Measurements from ENCODE around the gene ANK2. TPM values are rescaled to one million over a fixed set of nuclear protein-coding genes. Genes with fewer than 3 reads are reported as not detected.

Gene ANK2
- total and polyA plus RNA-seq, 2 experiments from 2014 or later, result 7.7 to 40.4 TPM

GRCh38 chr4:113112338-113112978 lies 63.0 kb downstream of the ANK2 start:
- ATAC-seq, result no peak
- Histone ChIP-seq H4K20me1 (replicated peaks; ENCODE audit: insufficient read depth) (no peaks in the 10 kb centered on the region), H3K4me1 (ENCODE audit: insufficient read depth) (peaks cover 19% of the 10 kb centered on the region)

More at GRCh38 chr4:113112338-113112978, 63.0 kb downstream of the ANK2 start:
- H3K27ac ChIP-seq (ENCODE audit: low read depth), result no peak overlapping the region
- no peaks in the 10 kb centered on the region for H3K9me2 ChIP-seq (ENCODE audit: insufficient read depth)
- no peak overlapping the region for H3K4me3 ChIP-seq
- no peak overlapping the region for H2AFZ ChIP-seq
- no peaks in the 10 kb centered on the region for H3F3A ChIP-seq (replicated peaks; ENCODE audit: low read depth)
- no peak for TF ChIP-seq REST (IDR thresholded peaks at IDR 0.05; ENCODE audit: unreplicated experiment)
- TF ChIP-seq ETS1 (IDR thresholded peaks at IDR 0.05), result no peak
- TF ChIP-seq POLR2AphosphoS5 (IDR thresholded peaks at IDR 0.05; ENCODE audit: low read depth), result no peak
- TF ChIP-seq CTCF (conservative IDR thresholded peaks at IDR 0.05; ENCODE audit: low read depth in 2 of 2), result no peak
- TF ChIP-seq ZNF331 (CRISPR knock-in tag; IDR thresholded peaks at IDR 0.05; ENCODE audit: low read depth), result no peak
- TF ChIP-seq CREB1 (CRISPR knock-in tag; IDR thresholded peaks at IDR 0.05; ENCODE audit: low read depth), result no peak
- no peak for TF ChIP-seq ZNF114 (CRISPR knock-in tag; IDR thresholded peaks at IDR 0.05)
- TF ChIP-seq STAT1 (IDR thresholded peaks at IDR 0.05; ENCODE audit: unreplicated experiment), result no peak
- no peak for TF ChIP-seq JUNB (IDR thresholded peaks at IDR 0.05; ENCODE audit: unreplicated experiment)
- no peaks in the 10 kb centered on the region for H3K27me3 ChIP-seq (ENCODE audit: insufficient read depth)
- H3K4me3 Mint-ChIP-seq, result no peak overlapping the region
- peaks cover 50% of the 10 kb centered on the region for H3K4me1 Mint-ChIP-seq
- peak overlapping the region; percentile 24; the same call in 1 of the 2 replicates for H3K27ac Mint-ChIP-seq
- peaks cover 2% of the 10 kb centered on the region for H3K27me3 Mint-ChIP-seq (ENCODE audit: insufficient read depth, low read depth, poor library complexity)
- no peak overlapping the region for H3K4me2 ChIP-seq
- no peaks in the 10 kb centered on the region for H3K36me3 Mint-ChIP-seq (ENCODE audit: low read depth)
- no peaks in the 10 kb centered on the region for H3K36me3 ChIP-seq (ENCODE audit: insufficient read depth)
- no peak for DNase-seq (ENCODE audit: low spot score)
- no peaks in the 10 kb centered on the region for H3K9me3 Mint-ChIP-seq
- H3K79me2 ChIP-seq (replicated peaks; ENCODE audit: insufficient read depth), result no peaks in the 10 kb centered on the region
